ENCODE data around the gene ABHD18. TPM values are rescaled to one million over a fixed set of nuclear protein-coding genes. Genes with fewer than 3 reads are reported as not detected.
A peak's percentile ranks its signal among the peaks of the same experiment; 100 is the strongest.

Gene ABHD18
- polyA plus RNA-seq, 2 of the 4 experiments (the other 2 are of a cell fraction) = 4.5 to 5.1 TPM

DNA sequence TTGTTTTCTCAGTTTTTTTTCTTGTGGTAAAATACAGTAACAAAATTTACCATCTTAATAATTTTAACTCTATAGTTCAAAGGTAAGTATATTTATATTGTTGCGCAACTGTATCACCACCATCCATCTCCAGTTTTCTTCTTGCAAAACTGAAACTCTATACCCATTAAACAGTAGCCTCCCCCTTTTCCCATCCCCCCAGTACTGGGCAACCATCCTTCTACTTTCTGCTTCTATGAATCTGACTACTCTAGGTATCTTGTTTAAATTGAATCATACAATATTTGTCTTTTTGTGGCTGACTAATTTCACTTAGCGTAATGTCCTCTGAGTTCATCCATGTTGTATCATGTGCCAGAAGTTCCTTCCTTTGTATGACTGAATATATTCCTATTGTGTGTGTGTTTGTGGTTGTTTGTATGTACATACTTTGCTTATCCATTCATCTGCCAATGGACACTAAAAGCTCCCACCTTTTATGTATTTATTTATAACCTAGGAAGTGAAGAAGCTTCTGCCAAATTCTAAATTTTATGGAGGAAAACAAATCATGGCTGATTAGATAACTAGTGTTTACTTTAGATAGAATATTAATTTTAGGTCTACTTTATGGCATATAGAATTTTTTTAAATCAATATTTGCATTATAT, 10.0 kb downstream of the ABHD18 start:
- ATAC-seq (peak; percentile 94 to 96), DNase-seq (ENCODE audit: low read depth in 1 of 2, low spot score in 1 of 2) (peak; percentile 17 to 77), FAIRE-seq (no peak)
- Histone ChIP-seq H3K4me1 (peaks cover 18% of the 10 kb centered on the region), H3K4me3 (no peak overlapping the region), H3K27ac (peak overlapping the region; percentile 42 to 78; a peak in 4 of 6 replicates), H3K9me3 (no peaks in the 10 kb centered on the region; the same call in 2 of the 3 replicates), H3K4me2 (peak overlapping the region; percentile 56)
- ChIA-PET POLR2A (interaction anchor here (1.6 kb wide), 1 partner anchor 10 kb away, joined by 5 read pairs; the partner anchor contains the start of genes ABHD18 and MFSD8), CTCF (no interaction called here)
- 38% methylated on average over 2 of the region's 2 CpGs for WGBS (ENCODE audit: missing lambda C conversion rate)
- TF ChIP-seq HOXB5 (CRISPR knock-in tag; IDR thresholded peaks at IDR 0.05) (no peak), NFE2L2 (conservative IDR thresholded peaks at IDR 0.05; ENCODE audit: low read length) (no peak), CBX2 (IDR thresholded peaks at IDR 0.05; ENCODE audit: borderline replicate concordance, low read depth) (no peak), ZFP36 (IDR thresholded peaks at IDR 0.05; ENCODE audit: borderline replicate concordance, partially characterized antibody) (no peak), RAD21 (conservative IDR thresholded peaks at IDR 0.05 in 1 of 2, IDR thresholded peaks at IDR 0.05 in 1 of 2) (no peak), MAZ (IDR thresholded peaks at IDR 0.05; ENCODE audit: borderline replicate concordance, low read depth, low read length) (no peak), SREBF2 (IDR thresholded peaks at IDR 0.05) (no peak), EP300 (IDR thresholded peaks at IDR 0.05) (peak; percentile 14 to 43; a peak in 1 of 5 replicates), RARB (CRISPR knock-in tag; IDR thresholded peaks at IDR 0.05) (no peak), BHLHE40 (IDR thresholded peaks at IDR 0.05; ENCODE audit: low read depth, low read length) (no peak), TFCP2L1 (CRISPR knock-in tag; IDR thresholded peaks at IDR 0.05) (no peak), GATA3 (IDR thresholded peaks at IDR 0.05; ENCODE audit: borderline replicate concordance) (peak; percentile 37; the same call in 1 of the 2 replicates), RNF2 (IDR thresholded peaks at IDR 0.05; ENCODE audit: borderline replicate concordance, low read depth) (no peak), KDM1A (IDR thresholded peaks at IDR 0.05; ENCODE audit: low read depth) (no peak), JUN (IDR thresholded peaks at IDR 0.05) (peak; percentile 63 to 67; a peak in 4 of 5 replicates), FOSL2 (IDR thresholded peaks at IDR 0.05) (peak; percentile 77), FOSL2 (CRISPR knock-in tag; IDR thresholded peaks at IDR 0.05) (peak; percentile 89), JUNB (IDR thresholded peaks at IDR 0.05) (peak; percentile 87), PHF8 (IDR thresholded peaks at IDR 0.05; ENCODE audit: borderline replicate concordance, low read depth) (no peak), EHMT2 (IDR thresholded peaks at IDR 0.05; ENCODE audit: low read depth) (no peak), CEBPB (IDR thresholded peaks at IDR 0.05) (peak; percentile 95 to 96), HOXA7 (CRISPR knock-in tag; IDR thresholded peaks at IDR 0.05) (no peak), NR3C1 (IDR thresholded peaks at IDR 0.05) (no peak)
- TF ChIP-seq, protein P1, sequence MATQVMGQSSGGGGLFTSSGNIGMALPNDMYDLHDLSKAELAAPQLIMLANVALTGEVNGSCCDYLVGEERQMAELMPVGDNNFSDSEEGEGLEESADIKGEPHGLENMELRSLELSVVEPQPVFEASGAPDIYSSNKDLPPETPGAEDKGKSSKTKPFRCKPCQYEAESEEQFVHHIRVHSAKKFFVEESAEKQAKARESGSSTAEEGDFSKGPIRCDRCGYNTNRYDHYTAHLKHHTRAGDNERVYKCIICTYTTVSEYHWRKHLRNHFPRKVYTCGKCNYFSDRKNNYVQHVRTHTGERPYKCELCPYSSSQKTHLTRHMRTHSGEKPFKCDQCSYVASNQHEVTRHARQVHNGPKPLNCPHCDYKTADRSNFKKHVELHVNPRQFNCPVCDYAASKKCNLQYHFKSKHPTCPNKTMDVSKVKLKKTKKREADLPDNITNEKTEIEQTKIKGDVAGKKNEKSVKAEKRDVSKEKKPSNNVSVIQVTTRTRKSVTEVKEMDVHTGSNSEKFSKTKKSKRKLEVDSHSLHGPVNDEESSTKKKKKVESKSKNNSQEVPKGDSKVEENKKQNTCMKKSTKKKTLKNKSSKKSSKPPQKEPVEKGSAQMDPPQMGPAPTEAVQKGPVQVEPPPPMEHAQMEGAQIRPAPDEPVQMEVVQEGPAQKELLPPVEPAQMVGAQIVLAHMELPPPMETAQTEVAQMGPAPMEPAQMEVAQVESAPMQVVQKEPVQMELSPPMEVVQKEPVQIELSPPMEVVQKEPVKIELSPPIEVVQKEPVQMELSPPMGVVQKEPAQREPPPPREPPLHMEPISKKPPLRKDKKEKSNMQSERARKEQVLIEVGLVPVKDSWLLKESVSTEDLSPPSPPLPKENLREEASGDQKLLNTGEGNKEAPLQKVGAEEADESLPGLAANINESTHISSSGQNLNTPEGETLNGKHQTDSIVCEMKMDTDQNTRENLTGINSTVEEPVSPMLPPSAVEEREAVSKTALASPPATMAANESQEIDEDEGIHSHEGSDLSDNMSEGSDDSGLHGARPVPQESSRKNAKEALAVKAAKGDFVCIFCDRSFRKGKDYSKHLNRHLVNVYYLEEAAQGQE (IDR thresholded peaks at IDR 0.05) = no peak
- TF ChIP-seq, protein P2, sequence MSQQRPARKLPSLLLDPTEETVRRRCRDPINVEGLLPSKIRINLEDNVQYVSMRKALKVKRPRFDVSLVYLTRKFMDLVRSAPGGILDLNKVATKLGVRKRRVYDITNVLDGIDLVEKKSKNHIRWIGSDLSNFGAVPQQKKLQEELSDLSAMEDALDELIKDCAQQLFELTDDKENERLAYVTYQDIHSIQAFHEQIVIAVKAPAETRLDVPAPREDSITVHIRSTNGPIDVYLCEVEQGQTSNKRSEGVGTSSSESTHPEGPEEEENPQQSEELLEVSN (IDR thresholded peaks at IDR 0.05; ENCODE audit: borderline replicate concordance, low read depth) = no peak
- TF ChIP-seq, protein P3, sequence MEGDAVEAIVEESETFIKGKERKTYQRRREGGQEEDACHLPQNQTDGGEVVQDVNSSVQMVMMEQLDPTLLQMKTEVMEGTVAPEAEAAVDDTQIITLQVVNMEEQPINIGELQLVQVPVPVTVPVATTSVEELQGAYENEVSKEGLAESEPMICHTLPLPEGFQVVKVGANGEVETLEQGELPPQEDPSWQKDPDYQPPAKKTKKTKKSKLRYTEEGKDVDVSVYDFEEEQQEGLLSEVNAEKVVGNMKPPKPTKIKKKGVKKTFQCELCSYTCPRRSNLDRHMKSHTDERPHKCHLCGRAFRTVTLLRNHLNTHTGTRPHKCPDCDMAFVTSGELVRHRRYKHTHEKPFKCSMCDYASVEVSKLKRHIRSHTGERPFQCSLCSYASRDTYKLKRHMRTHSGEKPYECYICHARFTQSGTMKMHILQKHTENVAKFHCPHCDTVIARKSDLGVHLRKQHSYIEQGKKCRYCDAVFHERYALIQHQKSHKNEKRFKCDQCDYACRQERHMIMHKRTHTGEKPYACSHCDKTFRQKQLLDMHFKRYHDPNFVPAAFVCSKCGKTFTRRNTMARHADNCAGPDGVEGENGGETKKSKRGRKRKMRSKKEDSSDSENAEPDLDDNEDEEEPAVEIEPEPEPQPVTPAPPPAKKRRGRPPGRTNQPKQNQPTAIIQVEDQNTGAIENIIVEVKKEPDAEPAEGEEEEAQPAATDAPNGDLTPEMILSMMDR (IDR thresholded peaks at IDR 0.05) = no peak
- TF ChIP-seq, protein P4, sequence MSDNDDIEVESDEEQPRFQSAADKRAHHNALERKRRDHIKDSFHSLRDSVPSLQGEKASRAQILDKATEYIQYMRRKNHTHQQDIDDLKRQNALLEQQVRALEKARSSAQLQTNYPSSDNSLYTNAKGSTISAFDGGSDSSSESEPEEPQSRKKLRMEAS (IDR thresholded peaks at IDR 0.05) = no peak
- TF ChIP-seq, protein P5, sequence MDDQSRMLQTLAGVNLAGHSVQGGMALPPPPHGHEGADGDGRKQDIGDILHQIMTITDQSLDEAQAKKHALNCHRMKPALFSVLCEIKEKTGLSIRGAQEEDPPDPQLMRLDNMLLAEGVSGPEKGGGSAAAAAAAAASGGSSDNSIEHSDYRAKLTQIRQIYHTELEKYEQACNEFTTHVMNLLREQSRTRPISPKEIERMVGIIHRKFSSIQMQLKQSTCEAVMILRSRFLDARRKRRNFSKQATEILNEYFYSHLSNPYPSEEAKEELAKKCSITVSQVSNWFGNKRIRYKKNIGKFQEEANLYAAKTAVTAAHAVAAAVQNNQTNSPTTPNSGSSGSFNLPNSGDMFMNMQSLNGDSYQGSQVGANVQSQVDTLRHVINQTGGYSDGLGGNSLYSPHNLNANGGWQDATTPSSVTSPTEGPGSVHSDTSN (IDR thresholded peaks at IDR 0.05) = no peak
- TF ChIP-seq, protein P6, sequence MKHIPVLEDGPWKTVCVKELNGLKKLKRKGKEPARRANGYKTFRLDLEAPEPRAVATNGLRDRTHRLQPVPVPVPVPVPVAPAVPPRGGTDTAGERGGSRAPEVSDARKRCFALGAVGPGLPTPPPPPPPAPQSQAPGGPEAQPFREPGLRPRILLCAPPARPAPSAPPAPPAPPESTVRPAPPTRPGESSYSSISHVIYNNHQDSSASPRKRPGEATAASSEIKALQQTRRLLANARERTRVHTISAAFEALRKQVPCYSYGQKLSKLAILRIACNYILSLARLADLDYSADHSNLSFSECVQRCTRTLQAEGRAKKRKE (CRISPR knock-in tag; IDR thresholded peaks at IDR 0.05; ENCODE audit: low read depth) = no peak
- TF ChIP-seq, protein P7, sequence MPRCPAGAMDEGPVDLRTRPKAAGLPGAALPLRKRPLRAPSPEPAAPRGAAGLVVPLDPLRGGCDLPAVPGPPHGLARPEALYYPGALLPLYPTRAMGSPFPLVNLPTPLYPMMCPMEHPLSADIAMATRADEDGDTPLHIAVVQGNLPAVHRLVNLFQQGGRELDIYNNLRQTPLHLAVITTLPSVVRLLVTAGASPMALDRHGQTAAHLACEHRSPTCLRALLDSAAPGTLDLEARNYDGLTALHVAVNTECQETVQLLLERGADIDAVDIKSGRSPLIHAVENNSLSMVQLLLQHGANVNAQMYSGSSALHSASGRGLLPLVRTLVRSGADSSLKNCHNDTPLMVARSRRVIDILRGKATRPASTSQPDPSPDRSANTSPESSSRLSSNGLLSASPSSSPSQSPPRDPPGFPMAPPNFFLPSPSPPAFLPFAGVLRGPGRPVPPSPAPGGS (IDR thresholded peaks at IDR 0.05) = no peak; the same call in 2 of the 3 replicates
- TF ChIP-seq, protein P8, sequence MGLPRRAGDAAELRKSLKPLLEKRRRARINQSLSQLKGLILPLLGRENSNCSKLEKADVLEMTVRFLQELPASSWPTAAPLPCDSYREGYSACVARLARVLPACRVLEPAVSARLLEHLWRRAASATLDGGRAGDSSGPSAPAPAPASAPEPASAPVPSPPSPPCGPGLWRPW (IDR thresholded peaks at IDR 0.05) = peak; percentile 46; the same call in 1 of the 2 replicates
